Urinary bladder (tissue), 4 donors: Measurements from ENCODE around the gene POC1B. TPM values are rescaled to one million over a fixed set of nuclear protein-coding genes. Genes with fewer than 3 reads are reported as not detected.

Source experiments
- DNase-seq: peaks from one replicate; pipeline ENCODE4 v3.0.0-alpha.2; 2015; ENCODE audit errors: extremely low spot score
- H3K27ac ChIP-seq: one replicate; pipeline ENCODE4 v1.5.1; 2013; ENCODE audit warnings: low read depth, mild to moderate bottlenecking, moderate library complexity
- H3K36me3 ChIP-seq: one replicate; pipeline ENCODE4 v1.6.1; 2013; ENCODE audit warnings: mild to moderate bottlenecking, moderate library complexity; ENCODE audit not compliant: insufficient read depth
- H3K4me1 ChIP-seq: one replicate; pipeline ENCODE4 v1.6.1; 2013; ENCODE audit warnings: mild to moderate bottlenecking, moderate library complexity; ENCODE audit not compliant: insufficient read depth
- H3K4me3 ChIP-seq: one replicate; pipeline ENCODE4 v1.5.1; 2013; ENCODE audit warnings: low read depth, low read length
- WGBS: extraction: QIAGEN DNeasy Blood & Tissue Kit; methylation state at CpG from one replicate; pipeline ENCODE4 v1.1.7; 2013; 5-methylcytosine and 5-hydroxymethylcytosine counted together
- polyA plus RNA-seq: library from polyadenylated mRNA; stranded (reverse); fragments of 200-250 nt; gene quantifications from one replicate; pipeline ENCODE4 v1.2.3, GENCODE V29; 2013
- total RNA-seq: library from RNA; depleted of rRNA; stranded (reverse); fragments of >200 nt; gene quantifications from one replicate; pipeline ENCODE4 v1.2.3, GENCODE V29; 2014
- donor health status: healthy with polysubstance abuse.
- donor health status: healthy.

Gene POC1B
- total and polyA plus RNA-seq, 2 donors, result 10.5 to 41.1 TPM

DNA sequence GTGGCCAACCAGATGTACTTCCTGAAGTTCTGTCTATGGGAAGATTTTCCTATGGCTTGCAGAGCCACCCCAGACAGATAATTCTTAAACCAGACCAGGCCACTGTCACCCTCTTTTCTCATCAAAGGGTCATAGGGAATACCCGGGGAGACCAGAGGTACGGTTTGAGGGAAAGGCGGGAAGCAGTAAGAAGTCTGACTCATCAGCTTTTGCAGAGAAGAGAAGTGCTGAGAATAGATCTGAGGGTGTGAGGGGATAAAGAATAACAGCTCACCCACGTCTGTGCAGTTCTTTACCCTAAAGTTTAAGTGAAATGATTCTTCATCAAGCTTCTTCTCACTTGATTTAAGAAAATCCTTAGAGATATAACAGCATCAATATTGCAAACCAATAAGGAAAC lies 21.3 kb upstream of the POC1B start:
- Histone ChIP-seq H3K27ac (no peak overlapping the region), H3K4me3 (no peak overlapping the region), H3K4me1 (no peaks in the 10 kb centered on the region), H3K36me3 (no peaks in the 10 kb centered on the region)
- 87% methylated on average over 4 of the region's 4 CpGs for WGBS
- DNase-seq, result no peak

DNA sequence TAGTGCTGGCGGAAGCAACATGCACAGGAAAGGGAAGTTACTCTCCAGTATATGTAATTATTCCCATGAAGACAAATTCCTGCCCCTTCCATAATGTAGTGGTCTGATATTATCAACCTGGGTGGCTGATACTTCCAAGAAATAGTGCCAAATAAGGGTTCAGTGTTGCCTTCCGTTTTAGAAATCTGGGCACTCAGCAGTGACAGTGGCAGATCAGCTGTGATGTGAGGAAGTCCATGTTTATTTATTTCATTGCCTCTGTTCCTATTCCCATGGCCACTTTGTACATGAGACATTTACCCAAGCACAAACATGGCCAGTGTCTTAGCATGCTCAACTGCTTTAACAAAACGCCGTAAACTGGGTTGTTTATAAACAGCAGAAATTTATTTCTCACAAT lies 20.3 kb upstream of the POC1B start:
- H3K27ac ChIP-seq, result no peak overlapping the region
- DNase-seq, result no peak
- WGBS, result 83% methylated on average over 4 of the region's 4 CpGs
- no peaks in the 10 kb centered on the region for H3K4me1 ChIP-seq
- H3K4me3 ChIP-seq, result no peak overlapping the region
- H3K36me3 ChIP-seq, result no peaks in the 10 kb centered on the region

DNA sequence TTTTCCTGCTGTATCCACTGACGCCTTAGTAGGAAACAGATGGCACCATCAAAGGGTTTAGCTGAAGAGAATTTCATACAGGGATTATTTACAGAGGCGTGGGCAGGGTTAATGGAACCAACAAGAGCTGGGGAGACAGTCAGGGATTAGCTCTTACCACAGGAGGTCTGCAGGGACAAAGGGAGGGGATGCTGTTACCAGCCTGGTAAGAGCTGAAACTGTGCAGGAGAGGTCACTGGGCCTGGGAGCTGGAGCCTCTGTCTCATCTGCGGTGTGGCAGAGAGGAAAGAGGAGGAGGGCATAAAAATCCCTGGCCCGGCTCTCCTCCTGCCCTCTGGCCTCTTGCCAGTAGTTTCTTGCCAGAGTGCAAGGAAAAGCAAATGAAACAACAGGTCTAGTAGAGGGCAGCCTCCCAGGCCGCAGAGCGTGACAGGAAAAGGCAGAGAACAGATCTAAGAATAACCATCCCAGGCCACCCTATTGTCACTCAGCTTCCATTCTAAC lies 18.9 kb upstream of the POC1B start:
- H3K27ac ChIP-seq, result no peak overlapping the region
- WGBS, result 48% methylated on average over 6 of the region's 6 CpGs
- H3K36me3 ChIP-seq, result no peaks in the 10 kb centered on the region
- H3K4me3 ChIP-seq, result no peak overlapping the region
- no peaks in the 10 kb centered on the region for H3K4me1 ChIP-seq
- DNase-seq, result no peak

DNA sequence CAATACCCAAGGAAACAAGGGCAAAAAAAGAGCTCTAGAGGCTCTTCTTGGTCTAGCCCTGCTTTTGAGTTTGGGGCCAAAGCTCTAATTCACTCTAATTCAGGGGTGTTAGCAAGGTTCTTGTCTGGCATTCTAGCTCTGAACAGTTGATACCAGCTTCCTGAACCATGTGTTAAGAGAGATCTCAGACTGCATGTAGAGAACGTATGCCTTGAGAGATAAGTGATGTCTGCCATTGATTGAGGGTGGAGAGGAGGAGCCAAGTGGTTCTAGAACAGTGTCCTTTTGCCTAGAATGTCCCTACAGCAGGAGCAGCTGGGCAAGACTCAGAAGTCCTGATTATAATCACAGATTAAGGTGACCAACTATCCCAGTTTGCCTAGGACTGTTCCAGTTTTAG lies 18.2 kb upstream of the POC1B start:
- 90% methylated on average over 1 of the region's 1 CpG for whole genome bisulfite sequencing
- no peak overlapping the region for H3K27ac ChIP-seq
- no peaks in the 10 kb centered on the region for H3K4me1 ChIP-seq
- no peaks in the 10 kb centered on the region for H3K36me3 ChIP-seq
- no peak overlapping the region for H3K4me3 ChIP-seq
- DNase-seq, result no peak

DNA sequence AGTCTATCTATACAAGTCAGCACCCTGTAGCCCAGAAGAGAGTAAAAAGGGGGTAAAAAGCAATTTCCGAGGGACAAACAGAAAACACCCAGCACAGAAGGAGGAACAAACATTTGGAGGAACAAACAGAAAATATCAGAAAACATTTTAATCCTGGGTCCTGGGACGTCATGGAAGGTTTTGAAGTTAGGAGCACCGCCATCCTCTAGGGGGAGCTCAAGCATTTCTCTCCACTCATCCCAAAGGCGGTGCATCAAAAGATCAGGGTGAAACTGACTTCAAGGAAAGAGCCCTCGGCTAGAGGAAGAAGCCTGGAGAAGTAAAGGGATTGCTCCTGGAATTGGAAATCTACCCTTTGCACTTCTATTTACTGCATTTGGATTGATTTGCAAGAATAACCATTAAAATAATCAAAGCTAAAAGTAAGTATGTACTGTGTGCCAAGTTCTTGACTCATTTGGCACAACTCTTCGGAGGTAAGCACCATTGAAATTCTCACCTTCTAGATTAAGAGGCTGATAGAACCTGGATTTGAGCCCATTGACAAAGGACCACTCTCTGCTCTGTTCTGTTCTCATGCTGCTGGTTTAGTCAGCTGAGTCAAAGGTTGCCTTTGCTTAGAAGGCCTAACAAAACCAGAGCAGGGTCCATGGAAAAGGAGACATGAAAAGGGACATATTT lies 17.2 kb upstream of the POC1B start:
- no peak overlapping the region for H3K27ac ChIP-seq
- DNase-seq, result peak; percentile 65
- H3K4me3 ChIP-seq, result no peak overlapping the region
- no peaks in the 10 kb centered on the region for H3K4me1 ChIP-seq
- whole genome bisulfite sequencing, result 21% methylated on average over 6 of the region's 6 CpGs
- no peaks in the 10 kb centered on the region for H3K36me3 ChIP-seq

DNA sequence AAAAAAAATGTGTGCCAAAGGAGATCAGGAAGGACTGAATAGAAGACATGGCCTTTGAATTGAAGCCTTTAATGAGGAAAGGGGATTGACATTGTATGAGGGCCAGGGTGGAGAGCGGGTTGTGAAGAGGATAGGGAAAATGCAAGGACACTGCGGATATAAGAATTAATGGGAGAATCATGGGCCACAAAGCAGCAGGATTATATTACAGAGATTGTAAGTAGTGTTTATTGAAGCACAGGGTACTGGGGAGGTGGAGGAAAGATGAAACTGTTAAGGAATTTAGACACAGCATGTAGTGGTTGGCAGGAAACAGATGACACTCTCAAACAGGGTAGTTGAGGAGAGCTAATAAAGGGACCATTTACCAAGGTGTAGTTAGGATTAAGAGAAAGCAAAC lies 16.4 kb upstream of the POC1B start:
- WGBS, result 98% methylated on average over 2 of the region's 2 CpGs
- H3K36me3 ChIP-seq, result no peaks in the 10 kb centered on the region
- H3K4me3 ChIP-seq, result no peak overlapping the region
- DNase-seq, result no peak
- H3K4me1 ChIP-seq, result no peaks in the 10 kb centered on the region
- H3K27ac ChIP-seq, result no peak overlapping the region

DNA sequence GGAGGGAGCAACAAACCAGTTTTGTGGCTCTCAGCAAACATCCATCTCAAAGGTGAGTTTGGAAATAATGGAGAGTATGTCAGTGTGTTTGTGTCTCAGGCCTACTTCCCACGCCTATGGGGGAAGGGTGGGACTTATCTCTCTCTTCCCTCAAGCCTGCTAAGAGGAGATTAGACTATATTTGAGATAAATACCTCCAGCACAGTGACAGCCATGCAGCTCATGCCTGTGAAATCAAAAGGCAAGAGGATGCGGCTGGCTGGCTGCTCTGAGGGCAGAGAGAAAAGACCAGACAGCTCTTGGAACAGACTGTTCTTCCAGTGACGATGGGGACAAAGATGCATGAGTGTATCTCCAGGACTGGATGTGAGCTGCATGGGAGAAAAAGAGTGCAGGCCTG lies 14.7 kb upstream of the POC1B start:
- no peak for DNase-seq

DNA sequence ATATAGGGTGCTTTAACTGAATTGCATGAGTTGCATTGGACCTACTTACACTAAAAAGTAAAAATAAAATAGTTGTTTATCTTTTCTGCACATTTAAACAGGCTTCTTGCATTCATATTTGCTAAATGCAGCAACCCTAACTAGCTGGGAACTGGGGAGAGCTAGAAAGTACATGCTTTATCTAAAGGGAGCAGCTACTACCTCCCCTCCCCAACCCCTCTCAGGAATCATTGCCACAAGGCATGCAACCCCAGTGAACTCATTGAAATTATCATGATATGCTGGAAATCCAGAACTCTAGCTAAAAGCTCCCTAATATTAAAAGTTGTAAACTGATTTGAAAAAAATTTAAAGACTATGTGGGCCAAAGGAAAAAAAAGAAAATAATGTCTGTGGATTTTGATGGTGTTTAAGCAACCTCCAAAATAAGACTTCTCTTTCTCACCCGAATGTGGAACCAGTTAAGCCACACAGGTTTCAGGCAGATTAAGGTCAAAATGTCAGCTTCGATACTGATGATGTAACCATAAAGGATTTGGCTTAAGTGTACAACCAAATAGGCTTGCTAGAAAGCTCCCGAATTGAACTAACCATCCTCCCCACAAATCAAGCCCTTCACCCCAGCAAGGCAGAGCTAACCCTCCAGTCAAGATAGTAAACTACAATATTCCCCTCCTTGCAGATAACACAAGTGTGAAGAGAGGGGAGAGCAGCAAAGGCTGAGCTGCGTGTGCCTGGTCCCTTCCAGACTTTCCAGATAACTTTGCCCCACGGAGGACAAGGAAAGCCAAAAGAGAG lies 13.8 kb upstream of the POC1B start:
- Histone ChIP-seq H3K36me3 (peaks cover 2% of the 10 kb centered on the region), H3K4me3 (no peak overlapping the region), H3K27ac (no peak overlapping the region), H3K4me1 (no peaks in the 10 kb centered on the region)
- 80% methylated on average over 5 of the region's 5 CpGs for WGBS
- DNase-seq, result no peak

More for the DNA sequence above, 14.7 kb upstream of the POC1B start:
- Histone ChIP-seq H3K36me3 (peaks cover 2% of the 10 kb centered on the region), H3K27ac (no peak overlapping the region), H3K4me1 (no peaks in the 10 kb centered on the region), H3K4me3 (no peak overlapping the region)
- 71% methylated on average over 3 of the region's 3 CpGs for WGBS

DNA sequence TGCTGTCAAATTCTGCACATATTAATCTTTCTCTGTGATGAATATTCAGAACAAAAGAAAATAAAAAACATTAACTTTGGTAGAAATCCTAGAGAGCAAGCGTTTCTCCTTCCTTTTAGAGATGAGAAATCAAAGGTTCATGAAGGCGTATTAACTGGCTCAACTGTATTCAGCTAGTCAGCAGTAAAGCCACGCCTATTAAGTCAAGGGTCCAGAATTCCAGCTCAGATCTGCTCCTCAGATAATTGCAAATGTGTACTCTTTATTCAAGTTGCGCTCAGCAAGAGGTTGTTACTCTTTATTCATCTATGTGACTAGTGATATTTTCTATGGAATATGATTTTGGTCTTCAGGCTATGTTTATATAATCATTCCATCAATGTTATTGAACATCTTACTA lies 13.1 kb upstream of the POC1B start:
- DNase-seq, result no peak
- no peak overlapping the region for H3K4me3 ChIP-seq
- peaks cover 2% of the 10 kb centered on the region for H3K36me3 ChIP-seq
- H3K4me1 ChIP-seq, result no peaks in the 10 kb centered on the region
- WGBS, result 87% methylated on average over 4 of the region's 4 CpGs
- H3K27ac ChIP-seq, result no peak overlapping the region

DNA sequence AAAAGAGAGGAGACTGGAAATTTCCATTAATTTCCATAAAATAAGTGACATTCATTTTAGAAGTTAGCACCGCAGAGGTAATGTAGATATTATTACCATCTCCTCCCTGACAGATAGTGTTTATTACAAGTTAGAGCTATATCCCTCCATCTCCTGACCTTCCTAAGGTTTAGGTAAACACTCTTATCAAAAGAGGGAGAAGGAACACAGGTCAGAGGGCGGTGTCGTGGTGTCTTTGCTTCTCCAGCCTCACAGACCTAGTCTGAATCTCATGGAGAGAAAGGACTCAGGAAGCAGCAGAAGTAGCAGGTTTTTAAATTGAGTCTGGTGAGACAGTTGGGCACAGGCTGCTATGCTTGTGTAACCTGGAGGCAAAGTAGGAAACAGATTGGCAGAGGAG lies 11.5 kb upstream of the POC1B start:
- H3K4me3 ChIP-seq, result no peak overlapping the region
- peaks cover 2% of the 10 kb centered on the region for H3K36me3 ChIP-seq
- DNase-seq, result no peak
- no peaks in the 10 kb centered on the region for H3K4me1 ChIP-seq
- H3K27ac ChIP-seq, result no peak overlapping the region
- 86% methylated on average over 3 of the region's 3 CpGs for WGBS

DNA sequence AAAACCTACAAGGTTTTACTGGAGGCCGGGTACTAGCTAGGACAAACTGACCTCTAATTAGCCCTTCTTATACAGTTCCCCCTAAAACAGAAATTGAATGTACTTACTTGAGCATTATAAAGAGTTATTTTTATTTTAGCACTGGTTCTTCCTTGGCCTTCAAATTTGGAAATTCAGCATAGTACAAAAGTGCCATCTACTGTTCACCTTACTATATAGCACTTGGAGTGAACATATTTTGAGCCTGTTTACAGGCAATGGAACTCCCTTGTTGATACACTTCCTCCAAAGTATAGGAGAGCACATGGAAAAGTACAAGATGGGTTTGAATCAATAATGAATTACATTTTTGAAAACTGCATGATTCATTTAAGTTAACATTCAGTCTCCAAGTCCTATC lies 3.9 kb upstream of the POC1B start:
- H3K36me3 ChIP-seq, result no peaks in the 10 kb centered on the region
- H3K4me3 ChIP-seq, result no peak overlapping the region
- no peak for DNase-seq
- 32% methylated on average over 1 of the region's 1 CpG for WGBS
- H3K4me1 ChIP-seq, result no peaks in the 10 kb centered on the region
- no peak overlapping the region for H3K27ac ChIP-seq

DNA sequence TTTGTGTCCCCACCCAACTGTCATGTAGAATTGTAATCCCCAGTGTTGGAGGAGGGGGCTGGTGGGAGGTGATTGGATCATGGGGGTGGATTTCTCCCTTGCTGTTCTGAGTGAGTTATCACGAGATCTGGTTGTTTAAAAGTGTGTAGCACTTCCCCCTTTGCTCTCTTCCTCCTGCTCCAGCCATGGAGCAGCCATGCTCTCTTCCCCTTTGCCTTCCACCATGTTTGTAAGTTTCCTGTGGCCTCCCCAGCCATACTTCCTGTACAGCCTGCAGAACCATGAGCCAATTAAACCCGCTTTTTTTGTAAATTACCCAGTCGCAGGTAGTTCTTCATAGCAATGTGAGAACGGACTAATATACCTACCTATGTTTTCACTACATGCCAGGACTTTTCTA lies 2.6 kb upstream of the POC1B start:
- Histone ChIP-seq H3K27ac (no peak overlapping the region), H3K4me3 (no peak overlapping the region), H3K36me3 (no peaks in the 10 kb centered on the region), H3K4me1 (peaks cover 1% of the 10 kb centered on the region)
- DNase-seq, result no peak
- WGBS, result 77% methylated on average over 4 of the region's 4 CpGs

DNA sequence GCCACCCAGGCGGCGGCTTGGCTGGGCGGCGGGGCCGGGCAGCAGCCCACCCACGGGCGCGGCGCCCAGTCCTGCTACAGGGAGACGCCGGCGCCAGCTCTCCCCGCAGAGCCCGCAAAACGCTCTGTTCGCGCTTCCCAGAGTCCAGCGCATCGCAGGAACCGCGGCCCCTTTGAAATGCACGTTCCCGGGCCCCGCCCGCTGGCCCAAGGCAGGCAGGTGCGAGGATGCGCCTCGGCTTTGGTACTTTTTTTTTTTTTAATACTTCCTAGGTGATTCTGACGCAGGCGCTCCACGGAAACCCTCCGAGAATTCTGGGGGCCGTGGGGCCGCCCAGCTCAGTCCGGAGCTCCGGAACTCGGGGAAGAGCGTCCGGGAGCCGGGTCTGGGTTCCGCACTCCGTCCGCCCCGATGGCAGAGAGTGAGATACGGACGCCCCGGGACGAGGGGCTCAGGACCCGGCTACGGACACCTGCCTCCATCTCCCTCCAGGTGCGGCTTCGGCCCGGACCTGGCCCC lies 483 bp downstream of the POC1B start:
- no peak for DNase-seq
- Histone ChIP-seq H3K27ac (peak overlapping the region; percentile 93), H3K36me3 (no peaks in the 10 kb centered on the region), H3K4me3 (peak overlapping the region; percentile 92), H3K4me1 (peaks cover 1% of the 10 kb centered on the region)
- under 1% methylated on average over 53 of the region's 53 CpGs for WGBS
